ENCODE measurements around the gene ZNF385D. TPM values are rescaled to one million over a fixed set of nuclear protein-coding genes. Genes with fewer than 3 reads are reported as not detected.

Gene ZNF385D
- total RNA-seq, 4 donors from 2014 or later: 0.49 to 2.2 (median 1.5) TPM

DNA sequence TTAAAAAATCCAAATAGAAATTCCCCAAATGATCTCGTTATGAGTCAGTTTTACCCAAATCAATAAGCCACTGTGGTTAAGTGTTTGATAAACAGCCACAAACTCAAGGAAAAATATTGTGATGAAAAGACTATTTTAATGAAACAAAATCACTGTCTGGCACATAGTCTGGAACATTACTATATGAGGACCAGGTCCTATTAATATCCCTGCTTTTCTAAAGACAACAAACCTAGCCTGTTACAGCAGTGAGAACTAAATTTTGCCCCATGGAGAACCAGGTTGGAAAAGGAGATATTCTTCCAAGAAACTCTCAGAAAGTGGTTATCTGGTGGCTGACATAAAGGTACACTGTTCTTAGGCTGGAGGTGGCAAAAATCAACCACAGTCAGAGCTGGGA, 27.7 kb upstream of the ZNF385D start:
- Histone ChIP-seq H3K36me3 (no peaks in the 10 kb centered on the region), H3K4me1 (no peaks in the 10 kb centered on the region), H3K4me3 (replicated peaks in 1 of 3) (no peak overlapping the region), H3K27ac (no peak overlapping the region), H3K9me3 (no peaks in the 10 kb centered on the region), H3K27me3 (no peaks in the 10 kb centered on the region)
- intact Hi-C loops (cut with DNase I): no loop called here
- TF ChIP-seq, protein P1, sequence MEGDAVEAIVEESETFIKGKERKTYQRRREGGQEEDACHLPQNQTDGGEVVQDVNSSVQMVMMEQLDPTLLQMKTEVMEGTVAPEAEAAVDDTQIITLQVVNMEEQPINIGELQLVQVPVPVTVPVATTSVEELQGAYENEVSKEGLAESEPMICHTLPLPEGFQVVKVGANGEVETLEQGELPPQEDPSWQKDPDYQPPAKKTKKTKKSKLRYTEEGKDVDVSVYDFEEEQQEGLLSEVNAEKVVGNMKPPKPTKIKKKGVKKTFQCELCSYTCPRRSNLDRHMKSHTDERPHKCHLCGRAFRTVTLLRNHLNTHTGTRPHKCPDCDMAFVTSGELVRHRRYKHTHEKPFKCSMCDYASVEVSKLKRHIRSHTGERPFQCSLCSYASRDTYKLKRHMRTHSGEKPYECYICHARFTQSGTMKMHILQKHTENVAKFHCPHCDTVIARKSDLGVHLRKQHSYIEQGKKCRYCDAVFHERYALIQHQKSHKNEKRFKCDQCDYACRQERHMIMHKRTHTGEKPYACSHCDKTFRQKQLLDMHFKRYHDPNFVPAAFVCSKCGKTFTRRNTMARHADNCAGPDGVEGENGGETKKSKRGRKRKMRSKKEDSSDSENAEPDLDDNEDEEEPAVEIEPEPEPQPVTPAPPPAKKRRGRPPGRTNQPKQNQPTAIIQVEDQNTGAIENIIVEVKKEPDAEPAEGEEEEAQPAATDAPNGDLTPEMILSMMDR (IDR thresholded peaks at IDR 0.05): no peak
- TF ChIP-seq POLR2A (IDR thresholded peaks at IDR 0.05): no peak
- no peak for DNase-seq
- 86 to 89% methylated on average over 1 of the region's 1 CpG for WGBS, 2 donors

GRCh38 chr3:21777821-21778220, 26.8 kb upstream of the ZNF385D start:
- TF ChIP-seq POLR2A (IDR thresholded peaks at IDR 0.05): no peak
- TF ChIP-seq, protein P1 (IDR thresholded peaks at IDR 0.05): no peak
- Histone ChIP-seq H3K4me3 (replicated peaks in 1 of 3) (no peak overlapping the region), H3K4me1 (no peaks in the 10 kb centered on the region), H3K27ac (no peak overlapping the region), H3K9me3 (no peaks in the 10 kb centered on the region), H3K36me3 (no peaks in the 10 kb centered on the region), H3K27me3 (no peaks in the 10 kb centered on the region)
- no peak for DNase-seq
- intact Hi-C loops (cut with DNase I): no loop called here
- WGBS, 2 donors: 97 to 100% methylated on average over 2 of the region's 2 CpGs

GRCh38 chr3:21766002-21766401, 15.0 kb upstream of the ZNF385D start:
- TF ChIP-seq, protein P1 (IDR thresholded peaks at IDR 0.05): no peak
- no peak for TF ChIP-seq POLR2A (IDR thresholded peaks at IDR 0.05)
- H3K9me3 ChIP-seq: no peaks in the 10 kb centered on the region
- no peak overlapping the region for H3K27ac ChIP-seq
- intact Hi-C loops (cut with DNase I): no loop called here
- WGBS, 2 donors: 63 to 65% methylated on average over 2 of the region's 2 CpGs
- DNase-seq: no peak
- H3K4me1 ChIP-seq: no peaks in the 10 kb centered on the region
- no peaks in the 10 kb centered on the region for H3K36me3 ChIP-seq
- no peaks in the 10 kb centered on the region for H3K27me3 ChIP-seq
- no peak overlapping the region for H3K4me3 ChIP-seq (replicated peaks in 1 of 3)

GRCh38 chr3:21755896-21756295, 4.9 kb upstream of the ZNF385D start:
- 76 to 78% methylated on average over 5 of the region's 5 CpGs for WGBS, 2 donors
- no peak for DNase-seq
- intact Hi-C loops (cut with DNase I): no loop called here

DNA sequence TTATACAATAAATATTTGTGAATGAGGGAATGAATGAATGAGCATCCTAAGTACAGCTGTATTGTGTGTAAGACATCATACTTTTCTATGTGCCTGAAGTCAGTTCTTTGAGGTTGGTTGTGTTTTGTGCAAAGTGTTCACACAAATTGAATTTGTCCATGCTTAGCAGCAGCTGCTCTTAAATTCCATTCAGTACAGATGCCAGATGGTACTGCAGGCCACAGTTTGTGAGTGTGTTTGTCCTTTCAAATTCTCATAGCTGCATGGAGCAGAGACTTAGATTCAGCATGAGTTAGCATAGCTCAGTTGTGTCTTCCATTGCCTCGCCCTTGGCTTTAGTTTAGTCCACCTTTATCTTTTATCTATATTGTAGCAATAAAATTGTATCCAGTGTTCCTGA, 3.8 kb upstream of the ZNF385D start:
- Histone ChIP-seq H3K4me1 (peaks cover 10 to 11% of the 10 kb centered on the region in 2 donors), H3K27ac (no peak overlapping the region), H3K9me3 (no peaks in the 10 kb centered on the region), H3K27me3 (no peaks in the 10 kb centered on the region), H3K36me3 (no peaks in the 10 kb centered on the region), H3K4me3 (replicated peaks in 1 of 3) (no peak overlapping the region)
- 95 to 97% methylated on average over 1 of the region's 1 CpG for WGBS, 2 donors
- TF ChIP-seq, protein P1 (IDR thresholded peaks at IDR 0.05): no peak
- TF ChIP-seq POLR2A (IDR thresholded peaks at IDR 0.05): no peak
- DNase-seq: no peak
- intact Hi-C loops (cut with DNase I): no loop called here

More at GRCh38 chr3:21755896-21756295, 4.9 kb upstream of the ZNF385D start:
- Histone ChIP-seq H3K9me3 (no peaks in the 10 kb centered on the region), H3K4me3 (replicated peaks in 1 of 3) (no peak overlapping the region), H3K4me1 (peaks cover 0 to under 1% of the 10 kb centered on the region in 2 donors), H3K36me3 (no peaks in the 10 kb centered on the region), H3K27ac (no peak overlapping the region), H3K27me3 (no peaks in the 10 kb centered on the region)
- TF ChIP-seq, protein P1 (IDR thresholded peaks at IDR 0.05): no peak
- no peak for TF ChIP-seq POLR2A (IDR thresholded peaks at IDR 0.05)

Measured in thyroid gland (tissue), 4 donors.